Right ventricle myocardium inferior (tissue), 1 donor: ENCODE data around the gene PCK1. TPM values are rescaled to one million over a fixed set of nuclear protein-coding genes. Genes with fewer than 3 reads are reported as not detected.
A peak's percentile ranks its signal among the peaks of the same experiment; 100 is the strongest.

Experiments
- ATAC-seq: fragments of 200-7000 bp; cut with Tn5 transposase; one replicate; pipeline ENCODE4 v1.9.1; 2020; ENCODE audit warnings: mild to moderate bottlenecking, moderate library complexity
- DNase-seq: peaks from one replicate; pipeline ENCODE4 v3.0.0; 2021; ENCODE audit errors: missing footprints
- intact Hi-C: fragments of 100-400 bp; cut with DNase I; formaldehyde crosslinking; loops from one replicate; pipeline ENCODE4 v1.11.0; 2022
- total RNA-seq: library from RNA; stranded (reverse); fragmentation: NEBNext Ultra II Directional; extraction: Animal tissue kit (Norgen Biotek cat#: 25700); gene quantifications from one replicate; pipeline ENCODE4 v1.2.1, GENCODE V29; 2021
- donor health status: DM: no; HTN: yes; CAD: no; lungs with severe emphysema.

The PCK1 gene
- total RNA-seq, 1 donor from 2014 or later = 4.4 TPM

GRCh38 chr20:57570920-57571319 is 10.0 kb downstream of the PCK1 start:
- DNase-seq (no peak), ATAC-seq (no peak)
- intact Hi-C loops = no loop called here

GRCh38 chr20:57571782-57572416 is 11.0 kb downstream of the PCK1 start:
- DNase-seq = no peak
- no peak for ATAC-seq
- intact Hi-C loops = no loop called here

GRCh38 chr20:57573242-57573641 is 12.3 kb downstream of the PCK1 start:
- intact Hi-C loops = no loop called here
- ATAC-seq (no peak), DNase-seq (no peak)

- DNase-seq = no peak
- ATAC-seq = no peak
- intact Hi-C loops = no loop called here
Observed at GRCh38 chr20:57573894-57574293, 13.0 kb downstream of the PCK1 start.

- intact Hi-C loops = no loop called here
- no peak for ATAC-seq
Observed at GRCh38 chr20:57574954-57575353, 14.0 kb downstream of the PCK1 start.

GRCh38 chr20:57576002-57576401 is 15.1 kb downstream of the PCK1 start:
- DNase-seq (no peak), ATAC-seq (no peak)
- intact Hi-C loops = no loop called here

More at GRCh38 chr20:57574954-57575353, 14.0 kb downstream of the PCK1 start:
- DNase-seq = no peak

- intact Hi-C loops = no loop called here
- no peak for DNase-seq
- ATAC-seq = no peak
Observed at GRCh38 chr20:57576617-57577550, 16.0 kb downstream of the PCK1 start.

- intact Hi-C loops = no loop called here
- no peak for ATAC-seq
- no peak for DNase-seq
Observed at GRCh38 chr20:57577679-57578475, 17.0 kb downstream of the PCK1 start.

- DNase-seq (no peak), ATAC-seq (no peak)
- intact Hi-C loops = no loop called here
Observed at GRCh38 chr20:57578476-57579165, 17.7 kb downstream of the PCK1 start.

- DNase-seq (no peak), ATAC-seq (no peak)
- intact Hi-C loops = no loop called here
Observed at GRCh38 chr20:57579331-57579897, 18.5 kb downstream of the PCK1 start.

- no peak for DNase-seq
- intact Hi-C loops = no loop called here
- no peak for ATAC-seq
Observed at GRCh38 chr20:57579898-57580447, 19.1 kb downstream of the PCK1 start.

- intact Hi-C loops = no loop called here
- no peak for DNase-seq
- ATAC-seq = no peak
Observed at GRCh38 chr20:57580478-57581201, 19.7 kb downstream of the PCK1 start.

- peak; percentile 29 for ATAC-seq
- no peak for DNase-seq
Observed at GRCh38 chr20:57581202-57582028, 20.5 kb downstream of the PCK1 start.

GRCh38 chr20:57582029-57582378 is 21.1 kb downstream of the PCK1 start:
- no peak for DNase-seq

More at GRCh38 chr20:57581202-57582028, 20.5 kb downstream of the PCK1 start:
- intact Hi-C loops = no loop called here

GRCh38 chr20:57582432-57583288 is 21.8 kb downstream of the PCK1 start:
- no peak for DNase-seq
- no peak for ATAC-seq
- intact Hi-C loops = no loop called here

More at GRCh38 chr20:57582029-57582378, 21.1 kb downstream of the PCK1 start:
- no peak for ATAC-seq
- intact Hi-C loops = no loop called here
